Activated CD8-positive, alpha-beta memory T cell treated with anti-CD3 and anti-CD28 coated beads, Interleukin-2, amount 50 U/mL, for 4 hours (primary cell): ENCODE results near the gene POMP.
"Not testable (repeated sequence)": the region's sequence is repeated elsewhere in the genome, so short reads cannot be mapped to it uniquely, and the experiment has no call there.

ENCODE experiments used
- DNase-seq: peaks from one replicate; pipeline ENCODE4 v3.0.0-alpha.2; 2020

Gene POMP

DNA sequence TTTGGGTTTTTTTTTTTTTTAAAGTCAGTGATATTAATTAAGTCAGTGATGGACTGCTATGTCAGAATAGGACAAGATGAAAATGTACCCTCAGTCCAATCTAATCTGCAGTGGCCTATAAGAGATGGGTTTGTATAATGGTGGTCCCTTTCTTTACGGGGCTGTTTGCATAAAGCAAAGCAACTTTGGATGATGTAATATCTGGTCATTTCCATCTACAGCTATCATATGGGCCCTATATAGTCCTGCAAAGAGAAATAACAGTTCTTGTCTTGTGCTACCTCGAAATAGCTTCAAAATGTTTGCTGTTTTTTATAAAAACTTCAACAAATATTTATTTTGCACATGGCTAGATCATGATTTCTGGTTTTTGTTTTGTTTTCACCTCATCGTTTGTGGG, 20.2 kb upstream of the POMP start:
- DNase-seq: no peak

DNA sequence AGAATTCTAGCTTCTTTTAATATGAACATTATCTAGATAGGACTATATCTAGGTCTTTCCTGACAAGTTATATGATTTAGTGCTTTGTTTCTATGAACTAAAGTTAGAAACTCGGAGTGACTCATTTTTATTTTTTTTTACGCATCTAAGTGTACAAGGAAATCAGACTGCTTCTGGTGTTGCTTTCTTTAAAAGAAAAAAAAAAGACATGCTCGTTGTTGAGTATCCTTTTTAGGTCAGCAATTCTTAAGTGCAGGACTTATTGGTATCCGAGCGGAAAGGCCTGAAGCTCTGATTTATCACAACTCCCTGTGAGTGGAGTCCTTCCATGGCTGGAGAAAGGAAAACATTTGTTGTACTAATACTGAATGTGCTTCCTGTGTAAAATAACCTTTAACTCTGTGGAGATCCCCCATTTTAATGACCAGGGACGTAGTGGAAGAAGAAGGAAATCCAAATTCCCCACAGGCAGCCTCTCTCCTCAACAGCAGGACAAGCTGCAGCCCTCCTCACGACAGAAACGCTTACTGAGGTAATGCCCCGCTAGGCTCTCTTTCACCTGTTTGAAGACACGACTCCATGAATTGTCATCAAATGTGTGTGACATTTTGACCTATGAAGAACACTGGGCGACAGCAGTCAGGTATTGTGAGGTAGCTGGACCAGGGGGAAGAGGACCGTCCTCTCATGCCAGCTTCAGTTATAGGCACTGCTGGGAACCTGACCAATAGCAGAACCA, 17.9 kb upstream of the POMP start:
- no peak for DNase-seq

GRCh38 chr13:28641600-28641926, 17.4 kb upstream of the POMP start:
- DNase-seq: no peak

DNA sequence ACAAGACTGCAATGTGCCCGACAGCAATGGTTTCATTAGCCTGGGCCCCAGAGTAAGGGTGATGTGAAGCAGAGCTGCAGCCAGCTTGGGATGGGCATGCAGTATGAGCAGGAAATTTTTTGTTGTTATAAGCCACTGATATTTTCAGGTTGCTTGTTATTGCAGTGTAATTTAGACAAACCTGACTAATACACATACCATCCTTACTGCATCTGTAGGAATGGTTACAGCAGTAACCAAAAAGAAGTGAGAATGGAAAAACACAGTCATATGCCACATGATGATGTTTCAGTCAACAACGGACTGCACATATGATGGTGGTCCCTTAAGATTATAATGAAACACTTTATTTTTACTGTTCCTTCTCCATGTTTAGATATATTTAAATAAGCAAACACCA, 8.6 kb upstream of the POMP start:
- DNase-seq: no peak

GRCh38 chr13:28651810-28652401, 7.0 kb upstream of the POMP start:
- no peak for DNase-seq

- no peak for DNase-seq
Measured at GRCh38 chr13:28653111-28653510, 5.8 kb upstream of the POMP start.

DNA sequence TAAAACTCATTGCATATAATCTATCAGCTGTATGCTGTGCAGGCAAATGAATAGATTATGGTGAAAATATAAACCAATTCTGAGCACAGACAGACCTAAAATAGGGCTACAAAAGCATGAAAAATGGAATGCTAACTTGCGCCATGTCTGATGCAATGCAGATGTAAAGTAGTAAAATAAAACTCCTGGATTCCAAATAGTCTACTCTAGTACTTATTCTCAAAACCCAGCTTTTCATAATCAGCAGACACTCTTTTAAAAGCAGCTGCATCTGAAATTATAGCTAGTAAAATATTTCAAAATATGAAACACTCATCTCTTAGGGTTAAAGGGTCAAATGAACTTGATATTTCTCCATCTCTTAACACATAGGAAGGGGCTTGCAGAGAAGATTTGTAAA, 4.7 kb upstream of the POMP start:
- no peak for DNase-seq

- no peak for DNase-seq
Measured at GRCh38 chr13:28655561-28655960, 3.4 kb upstream of the POMP start.

GRCh38 chr13:28657784-28658538, 969 bp upstream of the POMP start:
- DNase-seq: no peak

GRCh38 chr13:28658539-28658795, 463 bp upstream of the POMP start:
- no peak for DNase-seq

DNA sequence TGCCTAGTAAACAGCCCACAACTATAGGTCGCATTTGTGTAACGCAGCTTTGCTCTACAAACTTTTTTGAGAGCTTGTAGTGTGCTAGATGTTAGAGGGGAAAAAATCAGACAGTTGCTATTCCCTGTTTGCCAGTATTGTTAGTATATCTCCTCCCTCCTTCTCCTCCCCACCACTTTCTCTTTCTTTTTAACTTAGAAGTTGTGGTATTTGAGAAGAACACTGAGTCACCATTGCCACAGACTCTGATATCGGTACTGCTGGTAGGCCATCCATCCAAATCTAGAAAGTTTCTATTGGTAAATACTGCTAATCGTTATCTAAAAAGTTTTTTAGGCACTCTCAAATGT, 666 bp downstream of the POMP start:
- DNase-seq: no peak

- no peak for DNase-seq
Measured at GRCh38 chr13:28666897-28667488, 8.1 kb downstream of the POMP start.

DNA sequence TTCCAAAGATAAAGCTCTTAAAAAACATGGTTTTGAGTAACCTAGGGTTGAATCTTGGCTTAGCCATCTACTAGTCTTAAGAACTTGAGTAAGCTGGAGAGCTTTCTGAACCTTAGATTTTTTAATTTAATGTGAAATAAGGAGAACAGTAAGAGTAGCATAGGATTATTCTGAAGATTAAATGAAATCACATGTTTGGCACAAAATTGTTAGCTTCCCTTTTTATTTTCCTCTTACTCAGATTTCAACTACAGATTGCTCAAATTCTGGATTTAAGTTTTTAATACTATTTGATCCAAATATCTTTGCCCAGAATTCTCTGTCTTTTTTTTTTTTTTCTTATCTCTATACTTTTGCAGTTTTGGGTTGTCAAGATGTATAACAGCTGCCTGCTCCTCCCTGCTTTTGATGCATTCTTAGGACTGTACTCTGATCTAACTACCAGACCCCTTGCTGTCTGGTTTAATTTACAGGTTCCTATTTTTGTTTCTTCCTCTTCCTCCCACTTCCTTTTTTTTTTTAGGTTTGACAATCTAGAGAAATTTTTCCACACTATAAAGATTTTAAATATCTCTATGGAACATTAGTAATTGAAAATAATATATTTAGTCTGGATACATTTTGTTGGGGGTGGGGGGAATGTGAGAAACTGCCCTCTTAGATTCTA, 12.3 kb downstream of the POMP start:
- DNase-seq: no peak

GRCh38 chr13:28678809-28679208, 19.9 kb downstream of the POMP start:
- no peak for DNase-seq

GRCh38 chr13:28679628-28680027, 20.7 kb downstream of the POMP start:
- no peak for DNase-seq

GRCh38 chr13:28680541-28680940, 21.6 kb downstream of the POMP start:
- DNase-seq: no peak

DNA sequence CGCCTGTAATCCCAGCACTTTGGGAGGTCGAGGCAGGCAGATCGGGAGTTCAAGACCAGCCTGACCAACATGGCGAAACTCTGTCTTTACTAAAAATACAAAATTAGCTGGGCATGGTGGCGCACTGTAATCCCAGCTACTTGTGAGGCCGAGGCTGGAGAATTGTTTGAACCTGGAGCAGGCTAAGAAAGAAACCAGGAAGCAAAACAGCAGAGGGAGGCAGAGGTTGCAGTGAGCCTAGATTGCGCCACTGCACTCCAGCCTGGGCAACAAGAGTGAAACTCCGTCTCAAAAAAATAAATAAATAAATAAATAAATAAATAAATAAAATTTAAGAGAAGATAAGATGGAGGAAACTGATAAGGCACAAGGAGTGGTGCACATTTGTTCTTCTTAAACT, 24.2 kb downstream of the POMP start:
- not testable (repeated sequence) for DNase-seq

DNA sequence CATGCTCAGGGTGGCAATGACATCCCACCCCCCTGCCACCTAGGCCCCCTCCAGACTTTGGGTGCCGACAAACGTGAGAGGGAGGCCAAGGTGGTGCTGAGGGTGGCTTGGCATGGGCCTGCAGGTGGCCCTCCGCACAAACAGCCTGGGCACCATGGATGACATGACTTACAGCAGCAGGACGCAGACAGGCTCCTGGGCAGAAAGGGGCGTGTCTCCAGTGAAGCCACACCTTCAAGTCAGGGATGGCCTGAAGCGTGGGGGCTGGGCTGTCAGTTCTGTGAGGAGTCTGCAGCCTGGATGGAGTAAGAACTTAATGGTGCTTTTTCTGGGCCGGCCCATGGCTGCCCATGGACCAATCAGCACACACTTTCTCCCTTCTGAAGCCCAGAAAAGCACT, 25.3 kb downstream of the POMP start:
- DNase-seq: no peak

DNA sequence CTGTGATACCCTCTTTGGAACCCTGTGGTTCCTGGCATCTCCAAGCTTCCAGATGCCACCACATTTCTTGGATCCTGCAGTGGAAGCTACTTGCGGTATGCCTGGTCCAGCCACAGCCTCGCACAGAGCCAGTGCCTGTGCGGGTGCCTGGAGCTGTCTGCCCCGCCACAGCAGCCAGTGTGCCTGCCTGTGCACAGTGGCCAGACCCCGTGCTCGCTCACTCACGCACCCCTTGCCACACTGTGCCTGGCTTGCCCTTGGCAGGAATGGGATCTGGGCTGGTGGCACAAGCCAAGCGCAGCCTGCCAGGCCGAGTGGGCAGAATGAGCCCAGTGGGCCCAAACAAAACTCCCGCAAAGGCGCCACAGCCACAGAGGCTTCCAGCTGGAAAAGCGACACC, 26.2 kb downstream of the POMP start:
- no peak for DNase-seq

GRCh38 chr13:28685892-28686291, 27.0 kb downstream of the POMP start:
- no peak for DNase-seq

- DNase-seq: not testable (repeated sequence)
Measured at GRCh38 chr13:28693605-28694491, 34.9 kb downstream of the POMP start.

GRCh38 chr13:28697441-28697840, 38.5 kb downstream of the POMP start:
- no peak for DNase-seq

- no peak for DNase-seq
Measured at GRCh38 chr13:28699246-28699645, 40.3 kb downstream of the POMP start.
